Hematopoietic multipotent progenitor cell treated with erythropoietin and hydrocortisone succinate and interleukin-3 and kit ligand, for 8 days (in vitro differentiated cells): ENCODE results near the gene CD300A.
A peak's percentile ranks its signal among the peaks of the same experiment; 100 is the strongest.

Experiments
- DNase-seq: peaks from one replicate; pipeline ENCODE4 v3.0.0-alpha.2; 2015

CD300A gene

DNA sequence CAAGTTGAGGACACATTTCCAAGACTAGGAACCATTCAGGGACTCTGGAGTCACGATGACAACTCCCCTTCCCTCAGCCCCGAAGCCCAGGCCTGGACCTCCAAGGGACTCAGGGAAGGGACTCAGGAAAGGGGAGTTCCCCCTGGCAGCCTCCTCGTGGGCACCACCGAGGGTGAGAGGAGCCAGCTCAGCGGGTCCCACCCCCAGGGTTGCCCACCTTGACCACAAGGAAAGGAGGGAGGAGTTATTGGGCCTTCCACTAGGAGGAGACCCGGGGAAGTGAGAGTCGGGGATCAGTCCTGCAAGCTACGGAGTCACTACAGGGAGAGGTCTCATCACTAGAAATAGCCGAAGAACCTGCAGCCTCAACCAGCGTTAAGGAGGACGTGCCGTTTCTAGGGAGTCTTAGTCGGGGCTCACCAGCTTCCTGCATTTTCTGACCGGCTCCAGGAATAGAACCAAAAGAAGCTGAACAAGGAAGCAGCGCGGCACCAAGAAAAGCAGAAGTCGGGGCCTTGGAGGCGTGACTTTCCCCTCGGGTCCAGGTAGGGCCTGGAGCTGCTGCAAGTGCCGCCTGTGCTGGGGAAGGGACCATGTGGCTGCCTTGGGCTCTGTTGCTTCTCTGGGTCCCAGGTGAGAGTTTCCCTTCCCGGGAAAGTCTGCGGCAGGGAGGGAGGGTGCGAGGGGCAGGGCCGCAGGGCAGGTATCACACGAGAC, at the start of gene CD300A:
CD300A (plus strand) TSS at position 524 of the 717 bp plus-strand sequence; CDS start at position 594, 70 bp downstream.
- DNase-seq, result peak; percentile 16

DNA sequence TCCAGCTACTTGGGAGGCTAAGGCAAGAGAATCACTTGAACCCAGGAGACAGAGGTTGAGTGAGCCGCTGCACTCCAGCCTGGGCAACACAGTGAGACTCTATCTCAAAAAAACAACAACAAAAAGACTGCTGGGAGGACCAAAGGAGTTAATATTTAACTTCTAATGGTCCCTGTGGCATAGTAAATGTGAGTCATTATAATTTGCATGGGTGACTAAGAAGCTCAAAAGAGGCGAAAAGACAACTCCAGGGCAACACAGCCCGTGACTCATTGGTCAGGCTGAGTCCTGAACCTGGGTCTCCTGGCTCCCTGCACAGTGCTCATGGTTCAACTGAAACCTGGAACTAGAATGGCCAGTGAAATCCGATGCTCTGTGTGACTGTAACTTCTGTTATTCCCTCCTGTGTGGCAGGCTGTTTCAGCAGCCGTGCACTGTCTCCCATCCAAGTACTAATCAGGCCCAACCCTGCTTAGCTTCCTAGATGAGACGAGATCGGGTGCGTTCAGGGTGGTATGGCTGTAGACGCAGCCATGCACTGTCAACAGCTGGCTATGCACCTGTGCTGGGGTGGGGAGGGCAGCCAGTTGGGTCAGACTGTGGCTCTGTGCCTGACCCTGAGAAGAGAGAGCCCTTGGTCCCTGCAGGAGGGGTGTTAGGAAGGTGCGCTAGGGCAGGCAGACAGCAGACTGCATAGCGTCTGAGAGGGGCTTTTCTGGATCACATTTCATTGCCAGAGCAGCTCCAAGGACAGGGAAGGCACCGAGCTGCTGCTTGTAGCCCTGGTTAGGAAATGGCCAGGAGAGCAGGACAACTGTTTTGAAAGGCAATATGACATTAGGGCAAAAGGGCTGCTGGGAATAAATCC, 49.0 kb upstream of the CD300A start:
- DNase-seq, result no peak

DNA sequence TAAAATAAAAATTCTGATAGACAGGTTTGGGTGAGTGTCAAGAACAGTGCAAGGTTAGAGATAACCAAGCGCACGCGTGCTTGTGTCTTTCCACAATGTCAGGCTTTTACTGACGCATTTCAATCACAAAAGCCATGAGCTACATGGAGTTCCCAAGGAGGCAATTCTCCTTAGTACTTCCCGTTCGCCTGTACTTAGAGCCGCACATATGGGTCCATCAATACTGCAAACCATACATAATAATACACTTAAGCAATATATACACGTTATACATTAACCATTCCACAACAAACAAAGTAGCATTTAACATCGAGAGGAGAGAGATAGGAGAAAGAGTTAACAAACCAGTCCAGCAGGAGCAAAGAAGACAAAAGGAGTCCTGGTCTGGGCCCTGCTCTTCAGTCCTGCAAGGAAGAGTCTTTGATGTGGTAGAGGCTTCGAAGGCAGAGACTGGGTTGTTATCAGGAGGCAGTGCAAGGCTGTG, 46.5 kb upstream of the CD300A start:
- no peak for DNase-seq

DNA sequence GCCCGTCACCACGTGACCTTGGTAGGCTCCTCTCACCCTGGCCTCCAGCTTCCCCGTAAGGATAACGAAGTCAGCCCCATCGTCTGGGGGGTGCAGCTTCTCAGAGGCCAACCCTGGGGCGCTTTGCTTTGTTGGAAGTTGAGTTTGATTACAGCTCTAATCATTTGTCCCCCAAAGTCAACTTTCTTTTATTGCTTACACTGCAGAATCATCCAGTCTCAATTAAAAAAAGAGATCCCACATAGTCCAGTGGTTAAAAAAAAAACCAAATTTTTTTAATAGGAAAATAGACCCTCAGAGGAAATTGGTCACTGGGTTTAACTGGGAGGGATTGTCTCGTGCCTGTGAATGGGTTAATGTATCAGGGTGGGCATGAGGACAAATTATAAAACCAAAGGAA, 42.3 kb upstream of the CD300A start:
- DNase-seq, result no peak

DNA sequence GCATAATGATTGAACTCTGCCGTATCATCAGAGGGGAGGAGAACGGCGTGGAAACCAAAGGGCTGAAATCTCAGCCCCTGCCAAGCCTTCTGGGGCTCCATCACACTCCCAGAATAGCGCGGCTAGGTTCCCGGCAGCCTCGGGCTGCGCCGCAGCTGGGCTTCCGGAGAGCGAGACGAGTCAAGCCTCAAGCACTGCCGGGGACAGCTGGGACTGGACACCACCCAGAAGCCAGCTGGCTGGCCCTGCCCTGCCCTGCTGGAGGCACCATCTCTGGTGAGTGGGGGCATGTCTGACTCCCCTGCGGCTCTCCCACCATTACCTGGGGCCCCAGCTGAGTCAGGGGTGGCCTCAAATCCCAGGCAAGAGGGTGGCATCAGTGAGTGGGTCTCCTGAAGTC, 41.8 kb upstream of the CD300A start:
- no peak for DNase-seq

DNA sequence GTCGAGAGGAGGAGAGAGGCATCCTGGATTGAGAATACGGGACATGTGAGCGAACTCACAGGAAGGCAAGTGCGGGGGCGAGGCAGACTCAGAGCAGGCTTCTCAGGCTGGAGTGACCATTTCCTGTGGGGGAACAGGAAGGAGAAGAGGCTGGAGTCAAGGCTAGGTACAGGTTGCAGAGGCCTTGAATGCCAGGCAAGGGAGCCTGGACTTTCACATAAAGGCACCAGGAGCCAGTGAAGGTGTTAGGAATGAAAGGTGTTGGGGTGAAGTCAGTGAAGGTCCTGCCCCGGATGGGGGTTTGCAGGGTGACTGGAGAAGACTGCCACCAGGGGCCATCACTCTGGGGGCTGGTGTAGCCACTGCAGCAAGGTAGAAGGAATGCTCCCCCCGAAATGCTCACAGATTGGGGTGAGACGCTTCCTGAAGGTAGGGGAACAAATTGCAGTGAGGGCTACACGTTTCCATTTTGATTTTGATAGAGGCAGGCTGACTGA, 39.8 kb upstream of the CD300A start:
- DNase-seq, result no peak

DNA sequence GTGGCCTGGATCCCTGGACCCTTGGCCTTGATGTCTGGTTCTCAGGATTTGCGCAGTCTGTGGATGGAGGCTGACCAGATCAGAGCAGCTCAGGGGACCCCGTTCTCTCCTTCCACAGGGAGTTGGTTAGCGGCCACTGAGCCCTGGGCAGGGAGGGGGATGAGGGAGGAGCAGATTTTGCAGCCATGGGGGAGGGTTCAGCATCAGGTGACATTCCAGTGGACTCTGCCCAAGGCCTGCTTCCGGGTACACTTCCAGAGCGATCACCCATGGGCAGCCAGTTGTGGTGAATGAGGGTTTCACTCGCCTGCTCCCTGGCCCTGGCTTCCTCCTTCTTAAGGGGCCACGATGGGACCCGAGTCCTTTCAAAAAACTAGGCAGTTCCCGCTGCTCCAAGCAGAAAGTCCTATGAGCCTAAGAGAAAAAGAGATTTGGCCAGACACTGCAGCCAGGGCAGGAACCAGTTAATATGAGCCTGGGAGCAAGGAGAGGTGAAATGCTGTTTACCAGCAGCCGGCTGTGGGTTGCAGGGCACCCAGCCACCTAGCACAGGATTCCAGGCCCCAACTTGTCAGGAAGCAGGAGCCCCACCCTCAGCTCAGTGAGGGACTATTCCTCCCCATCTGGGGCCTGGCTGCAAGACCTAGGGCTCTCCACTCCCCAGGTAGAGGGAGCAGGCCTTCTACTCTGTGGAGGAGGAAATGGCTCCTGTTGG, 39.2 kb upstream of the CD300A start:
- DNase-seq, result no peak

DNA sequence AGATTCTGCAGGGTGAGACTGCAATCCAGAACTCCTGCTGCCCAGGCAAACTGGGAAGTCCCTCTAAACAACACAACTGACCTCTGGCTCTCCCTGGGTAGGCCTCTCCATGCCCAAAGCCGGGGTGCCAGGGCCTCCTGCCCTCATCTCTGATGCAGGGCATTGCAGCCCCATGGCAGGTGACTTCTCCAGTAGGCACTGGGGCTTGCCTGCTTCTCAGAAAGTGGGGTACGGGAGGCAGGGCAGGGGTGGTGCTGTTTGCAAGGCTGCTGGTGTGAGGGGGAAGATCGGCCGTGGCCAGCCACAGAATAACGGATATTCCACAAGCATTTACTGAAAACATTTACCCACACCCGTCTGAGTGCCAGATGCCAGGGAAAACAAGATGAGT, 38.7 kb upstream of the CD300A start:
- no peak for DNase-seq

DNA sequence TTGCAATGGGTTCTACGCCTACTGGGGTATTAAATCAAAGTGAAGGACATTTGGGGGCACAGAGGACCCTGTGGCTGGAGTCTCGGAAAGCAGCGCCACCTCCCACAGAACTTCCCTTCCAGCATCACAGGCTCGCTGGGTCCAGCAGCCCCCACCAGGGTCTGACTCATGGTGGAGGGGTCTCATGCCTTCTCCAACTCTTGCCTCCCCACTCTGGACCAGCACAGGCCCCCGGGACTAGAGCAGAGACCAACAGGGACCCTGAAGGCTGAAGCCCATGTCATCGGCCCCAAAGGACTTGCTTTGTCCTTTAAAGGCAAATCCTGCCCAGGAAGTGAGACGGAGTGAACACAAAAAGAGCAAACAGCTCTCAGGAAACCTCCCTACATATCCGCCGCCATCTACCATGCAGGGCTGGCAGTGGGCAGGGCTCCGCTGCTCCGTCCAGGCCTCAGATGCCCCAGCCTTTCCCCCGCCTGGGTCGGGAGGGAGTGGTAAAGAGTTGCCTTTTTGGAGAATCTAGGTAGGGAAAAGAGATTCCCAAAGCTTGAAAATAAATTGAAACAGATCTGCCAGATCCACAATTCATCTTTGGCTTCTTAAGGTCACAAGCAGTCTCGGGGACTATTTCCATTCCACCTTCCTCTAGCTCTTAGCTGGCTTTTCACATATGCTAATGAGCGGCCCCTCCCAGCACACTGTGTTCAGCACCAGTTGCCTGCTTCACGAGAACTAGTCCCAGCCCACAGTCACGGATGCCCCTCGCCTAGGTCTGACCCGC, 36.6 kb upstream of the CD300A start:
- no peak for DNase-seq

DNA sequence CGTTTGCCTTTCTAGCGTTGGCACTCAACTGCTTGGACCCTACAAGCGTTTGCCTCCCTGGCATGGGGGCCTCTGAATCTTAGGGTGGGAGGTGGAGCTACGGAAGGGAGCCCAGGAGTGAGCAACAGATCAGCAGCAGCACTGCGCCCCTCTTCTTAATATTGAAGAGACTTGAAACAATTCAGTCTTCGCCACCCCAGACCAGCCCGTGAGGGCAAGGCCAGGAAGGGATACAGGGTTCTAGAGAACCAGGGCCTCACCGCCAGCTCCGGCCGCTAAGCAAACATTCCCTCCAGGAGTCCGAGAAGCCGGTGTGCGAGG, 36.1 kb upstream of the CD300A start:
- DNase-seq, result no peak

DNA sequence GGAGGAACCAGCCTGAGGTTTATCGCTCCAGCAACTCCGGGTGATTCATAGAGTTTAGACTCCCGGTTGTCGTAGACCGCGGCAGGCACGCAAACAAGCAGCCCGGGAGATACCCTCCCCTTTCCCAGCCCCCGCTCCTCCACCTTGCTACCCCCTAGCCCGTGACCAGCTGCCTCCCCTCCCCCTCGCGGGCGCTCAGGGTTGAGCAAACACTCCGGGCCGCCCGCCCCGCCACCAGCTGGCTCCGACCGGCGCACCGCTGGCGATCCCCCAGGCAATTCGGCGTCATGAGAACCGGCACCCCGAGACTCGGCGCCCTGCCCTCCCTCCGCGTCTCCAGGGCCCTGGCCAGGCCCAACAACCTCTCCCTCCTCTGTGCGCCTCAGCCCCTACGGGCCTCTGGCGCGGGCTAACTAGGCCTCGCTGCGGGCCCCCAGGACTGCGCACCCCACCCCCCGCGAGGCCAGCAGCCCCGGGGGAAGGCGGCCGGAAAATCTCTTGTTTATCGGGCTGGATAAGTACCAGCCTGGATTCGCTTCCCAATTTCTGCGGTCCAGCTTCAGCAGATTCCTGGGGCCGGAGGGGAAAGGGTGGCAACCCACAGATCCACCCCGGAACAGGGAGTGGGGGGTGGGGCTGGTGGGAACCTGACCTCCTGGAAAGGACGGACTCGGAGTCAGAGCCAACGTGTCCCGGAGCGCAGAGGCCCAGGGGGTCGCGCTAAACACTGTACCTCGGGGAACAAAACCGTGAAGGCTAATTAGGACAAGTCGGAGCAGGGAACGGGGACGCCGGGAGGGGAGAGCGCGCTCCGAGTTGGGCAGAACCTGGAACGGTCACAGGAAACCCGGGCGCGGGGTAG, 35.5 kb upstream of the CD300A start:
- no peak for DNase-seq

DNA sequence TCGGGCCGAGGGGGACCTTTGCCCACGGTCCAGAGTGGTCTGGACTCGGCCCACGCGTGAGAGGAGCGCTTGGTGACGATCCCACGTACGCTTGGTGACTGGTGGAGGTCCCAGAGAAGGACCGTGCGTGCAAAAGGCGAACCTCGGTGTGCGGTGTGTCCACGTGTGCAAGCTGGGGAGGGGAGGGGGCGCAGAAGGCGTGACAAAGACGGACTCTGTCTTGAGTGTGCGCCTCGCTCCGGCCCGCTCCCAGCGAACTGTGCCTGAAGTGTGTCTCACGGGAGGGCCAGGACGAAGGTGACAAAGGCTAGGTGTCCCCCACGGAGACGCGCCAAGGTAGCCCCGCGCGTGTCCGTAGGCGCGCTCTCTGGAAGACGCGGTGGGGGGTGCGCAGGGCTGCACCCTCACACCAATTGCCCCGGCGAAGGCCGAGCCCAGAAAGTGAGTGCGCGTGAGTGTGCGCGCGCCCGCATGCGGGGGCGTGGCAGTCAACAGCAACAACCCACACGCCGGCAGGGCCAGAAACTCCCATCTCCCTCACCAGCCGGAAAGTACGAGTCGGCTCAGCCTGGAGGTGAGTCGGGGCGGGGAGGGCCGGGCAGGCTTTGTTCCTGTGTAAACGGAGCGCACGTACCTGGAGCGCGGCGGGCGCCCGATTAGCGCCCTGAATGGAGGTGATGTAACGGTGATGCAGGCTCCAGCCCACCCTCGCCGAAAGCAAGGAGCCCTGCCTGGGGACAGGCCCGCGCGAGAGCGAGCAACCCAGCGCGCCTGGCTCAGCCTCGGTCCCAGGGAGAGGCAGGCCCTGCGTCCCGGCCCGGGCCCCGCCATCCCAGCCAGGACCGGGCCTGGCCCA, 34.6 kb upstream of the CD300A start, which contains the start of gene GPRC5C:
GPRC5C (plus strand) TSS at position 521 of the 856 bp plus-strand sequence. CDS start 7,689 bp downstream, outside the sequence.
- DNase-seq, result peak; percentile 27

DNA sequence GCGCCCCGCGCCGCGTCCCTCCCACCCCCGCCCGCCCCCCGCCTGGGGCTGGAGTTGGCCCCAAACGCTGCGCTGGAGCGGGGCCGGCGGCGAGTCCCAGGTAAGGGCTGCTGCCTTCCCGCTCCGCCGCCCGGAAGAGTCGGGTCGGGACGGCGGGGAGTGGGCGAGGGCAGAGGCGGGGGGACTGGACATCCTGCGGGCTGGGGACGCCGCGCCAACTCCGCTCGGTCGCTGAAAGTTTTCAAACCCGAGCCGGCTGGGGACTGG, 34.1 kb upstream of the CD300A start:
- DNase-seq, result no peak

DNA sequence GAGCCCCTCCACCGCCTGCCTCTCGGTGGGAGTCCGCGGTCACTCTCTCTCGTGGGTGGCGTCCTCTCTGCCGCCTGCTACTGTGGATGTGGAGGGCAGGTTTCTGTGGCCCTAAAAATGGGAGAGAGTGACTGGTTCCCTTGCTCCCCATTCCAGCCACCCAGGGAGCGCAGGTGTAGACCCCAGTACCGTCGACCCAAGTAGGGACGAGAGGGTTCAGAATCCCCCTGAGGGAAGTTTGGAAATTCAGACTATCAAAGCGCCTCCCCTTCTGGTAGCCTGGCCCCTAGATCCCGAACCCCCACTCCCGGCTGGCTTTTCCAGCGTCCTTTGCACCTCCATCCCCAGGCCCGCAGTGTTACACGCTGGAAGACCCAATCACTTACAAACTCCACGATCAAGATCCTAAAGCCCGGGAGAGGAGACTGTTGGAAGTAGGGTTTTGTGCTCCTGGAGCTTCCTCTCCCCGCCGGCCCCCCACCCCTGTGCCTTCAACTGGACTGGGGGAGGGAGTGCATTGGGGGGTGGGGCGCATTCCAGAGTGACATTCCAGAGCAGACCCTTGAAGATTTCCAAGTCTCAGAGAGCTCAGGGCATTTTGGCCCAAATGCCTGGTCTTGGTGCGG, 33.6 kb upstream of the CD300A start:
- DNase-seq, result no peak

DNA sequence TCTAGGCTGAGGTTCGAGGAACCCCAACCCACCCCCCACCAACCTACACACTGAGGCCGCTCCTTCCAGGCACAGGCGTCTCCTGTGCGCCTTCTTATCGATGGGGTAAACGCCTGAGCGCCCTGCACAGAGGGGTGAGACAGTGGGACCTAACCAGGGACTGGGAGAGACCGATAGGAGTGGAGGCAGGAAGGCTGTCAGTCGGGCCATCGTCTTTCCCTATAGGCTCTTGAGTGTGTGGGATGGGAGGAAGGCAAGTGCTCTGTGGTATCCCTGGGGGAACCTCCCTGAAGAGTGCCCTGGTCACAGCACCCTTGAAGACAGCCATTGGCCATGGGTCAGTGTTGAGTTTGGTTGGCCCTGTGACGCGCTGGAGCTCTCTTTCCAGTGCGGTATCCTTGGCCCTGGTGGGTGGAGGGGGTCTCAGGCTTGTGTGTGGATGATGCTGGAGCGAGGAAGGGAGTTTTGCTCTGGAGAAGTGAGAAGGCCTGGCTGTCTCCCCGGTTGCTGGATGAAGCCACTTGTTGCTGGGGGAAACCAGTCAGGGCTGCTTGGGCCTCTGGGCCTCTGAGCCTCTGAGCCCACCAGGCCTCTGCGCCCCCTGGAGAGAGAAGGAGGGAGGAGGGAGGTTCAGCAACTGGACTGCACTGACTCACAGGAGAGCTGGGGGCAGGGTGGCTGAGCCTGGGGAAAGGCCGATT, 32.9 kb upstream of the CD300A start:
- no peak for DNase-seq

DNA sequence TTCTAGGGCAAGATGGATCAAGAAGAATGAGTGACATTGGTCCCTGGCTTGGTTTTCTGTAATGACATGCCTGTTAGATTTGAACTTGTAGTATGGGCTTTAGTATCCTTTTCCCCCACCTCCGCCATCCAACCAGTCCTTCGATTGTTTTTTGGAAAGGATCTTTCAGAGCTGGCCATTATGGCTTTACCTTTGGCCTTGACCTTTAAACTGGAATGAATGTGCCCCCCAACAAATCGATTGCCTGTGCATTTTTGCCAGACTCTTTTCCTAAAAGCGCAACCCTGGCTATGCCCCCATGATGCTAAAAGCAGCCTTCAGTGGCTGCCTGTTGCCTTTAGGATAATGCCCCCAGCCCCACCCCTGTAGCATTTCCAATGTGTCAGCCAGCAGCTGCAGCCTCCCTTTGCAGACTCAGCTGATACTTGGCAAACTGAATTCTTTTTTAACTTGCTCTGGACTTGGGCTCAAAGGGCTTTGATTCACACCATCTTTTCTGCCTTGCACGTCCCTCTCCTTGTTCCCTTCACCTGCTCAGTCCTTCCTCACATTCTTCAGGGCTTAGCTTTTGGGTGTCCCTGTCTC, 30.6 kb upstream of the CD300A start:
- no peak for DNase-seq

DNA sequence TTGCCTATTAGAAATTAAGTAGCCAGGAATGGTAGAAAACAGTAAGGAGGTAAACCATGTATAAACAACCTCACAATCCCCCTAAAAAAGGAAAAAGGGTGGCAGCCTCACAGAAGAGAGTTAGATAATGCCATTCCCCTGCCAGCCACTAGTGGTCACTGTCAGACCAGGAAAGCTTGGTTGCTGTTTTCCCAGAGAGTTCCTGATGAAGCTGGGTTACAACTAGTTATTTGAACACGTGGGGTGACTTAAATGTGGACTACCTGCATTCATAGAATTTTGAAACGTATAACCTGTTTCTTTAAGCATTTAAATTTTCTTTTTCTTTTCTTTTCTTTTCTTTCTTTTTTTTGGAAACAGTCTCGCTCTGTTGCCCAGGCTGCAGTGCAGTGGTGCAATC, 28.7 kb upstream of the CD300A start:
- DNase-seq, result peak; percentile 35

DNA sequence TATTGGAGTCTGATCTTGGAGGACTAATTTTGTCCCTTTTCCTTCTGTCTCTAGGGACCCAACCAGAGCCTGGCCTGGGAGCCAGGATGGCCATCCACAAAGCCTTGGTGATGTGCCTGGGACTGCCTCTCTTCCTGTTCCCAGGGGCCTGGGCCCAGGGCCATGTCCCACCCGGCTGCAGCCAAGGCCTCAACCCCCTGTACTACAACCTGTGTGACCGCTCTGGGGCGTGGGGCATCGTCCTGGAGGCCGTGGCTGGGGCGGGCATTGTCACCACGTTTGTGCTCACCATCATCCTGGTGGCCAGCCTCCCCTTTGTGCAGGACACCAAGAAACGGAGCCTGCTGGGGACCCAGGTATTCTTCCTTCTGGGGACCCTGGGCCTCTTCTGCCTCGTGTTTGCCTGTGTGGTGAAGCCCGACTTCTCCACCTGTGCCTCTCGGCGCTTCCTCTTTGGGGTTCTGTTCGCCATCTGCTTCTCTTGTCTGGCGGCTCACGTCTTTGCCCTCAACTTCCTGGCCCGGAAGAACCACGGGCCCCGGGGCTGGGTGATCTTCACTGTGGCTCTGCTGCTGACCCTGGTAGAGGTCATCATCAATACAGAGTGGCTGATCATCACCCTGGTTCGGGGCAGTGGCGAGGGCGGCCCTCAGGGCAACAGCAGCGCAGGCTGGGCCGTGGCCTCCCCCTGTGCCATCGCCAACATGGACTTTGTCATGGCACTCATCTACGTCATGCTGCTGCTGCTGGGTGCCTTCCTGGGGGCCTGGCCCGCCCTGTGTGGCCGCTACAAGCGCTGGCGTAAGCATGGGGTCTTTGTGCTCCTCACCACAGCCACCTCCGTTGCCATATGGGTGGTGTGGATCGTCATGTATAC, 26.5 kb upstream of the CD300A start:
- DNase-seq, result no peak
